Gastrocnemius medialis (tissue), 4 donors: Measurements from ENCODE around the gene ZBTB3.
A peak's percentile ranks its signal among the peaks of the same experiment; 100 is the strongest.

ENCODE experiments used
- CTCF ChIP-seq, 5 experiments: fragments of 450-650 bp in 3 of 5; fragments of 200-600 bp in 2 of 5; sonication (generic) in 2 of 5; IDR thresholded peaks in 4 of 5; conservative IDR thresholded peaks in 1 of 5; 1 replicate in 4 of 5; 2 replicates in 1 of 5; pipeline ENCODE4 v1.5.1; 2016 to 2019; ENCODE audit warnings: antibody characterized with exemption in 5 of 5, mild to moderate bottlenecking in 3 of 5, moderate library complexity in 3 of 5
- POLR2A ChIP-seq, 2 donors: fragments of 450-650 bp; IDR thresholded peaks; one replicate each; pipeline ENCODE4 v1.6.1; 2017; ENCODE audit warnings: antibody characterized with exemption in 2 of 2, mild to moderate bottlenecking in 2 of 2, moderate library complexity in 2 of 2

- TF ChIP-seq POLR2A (IDR thresholded peaks at IDR 0.05) (peak; percentile 60 to 85), CTCF (IDR thresholded peaks at IDR 0.05 in 4 of 5, conservative IDR thresholded peaks at IDR 0.05 in 1 of 5) (no peak)
These were observed 25.6 kb downstream of the ZBTB3 start, which contains the start of gene TTC9C for GRCh38 chr11:62728171-62728988.
